Stimulated activated CD4-positive, alpha-beta T cell treated with anti-CD3 and anti-CD28 coated beads, Interleukin-1b, Interleukin-23, amount 100 ng/mL, for 24 hours (primary cell): ENCODE results near the gene NUP210L.
A peak's percentile ranks its signal among the peaks of the same experiment; 100 is the strongest.
"Not testable (repeated sequence)": the region's sequence is repeated elsewhere in the genome, so short reads cannot be mapped to it uniquely, and the experiment has no call there.

ENCODE experiments used
- DNase-seq, 4 experiments: peaks; one replicate each; pipeline ENCODE4 v3.0.0-alpha.2; 2020; ENCODE audit warnings: low read depth in 4 of 4, low spot score in 1 of 4

NUP210L gene

DNA sequence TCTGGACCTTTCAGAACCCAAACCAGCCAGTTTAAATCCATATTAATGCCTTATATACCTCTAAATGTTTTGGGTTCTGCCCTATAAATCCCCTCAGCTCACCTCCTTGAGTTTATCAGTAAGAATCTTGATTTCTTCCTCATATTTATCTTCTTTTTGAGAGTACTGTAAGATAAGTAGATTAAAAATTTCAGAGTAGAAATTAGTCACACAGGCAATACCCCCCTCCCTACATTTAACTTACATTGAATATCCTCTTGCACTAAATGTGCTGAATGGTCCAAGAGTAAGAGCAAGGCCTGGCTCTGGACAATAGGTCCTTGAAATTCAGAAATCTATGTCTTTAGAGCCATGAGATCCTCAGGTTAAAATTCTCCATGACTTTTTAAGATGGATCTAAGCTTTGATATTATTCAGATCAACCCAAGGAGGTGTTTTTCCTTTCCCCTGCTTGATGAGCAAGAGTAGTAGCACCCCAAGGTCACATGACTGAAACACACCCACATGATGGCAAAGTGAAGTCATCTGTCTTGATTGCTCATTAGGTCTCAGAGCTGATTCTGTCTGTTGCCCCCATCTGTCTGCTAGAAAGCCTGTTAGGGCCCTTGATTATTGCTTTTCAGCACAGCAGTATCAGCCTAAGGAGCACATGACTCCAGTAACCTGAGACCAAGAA is 15.8 kb upstream of the NUP210L start:
- DNase-seq, result peak in 2 of 4 experiments; percentile 28 to 44

DNA sequence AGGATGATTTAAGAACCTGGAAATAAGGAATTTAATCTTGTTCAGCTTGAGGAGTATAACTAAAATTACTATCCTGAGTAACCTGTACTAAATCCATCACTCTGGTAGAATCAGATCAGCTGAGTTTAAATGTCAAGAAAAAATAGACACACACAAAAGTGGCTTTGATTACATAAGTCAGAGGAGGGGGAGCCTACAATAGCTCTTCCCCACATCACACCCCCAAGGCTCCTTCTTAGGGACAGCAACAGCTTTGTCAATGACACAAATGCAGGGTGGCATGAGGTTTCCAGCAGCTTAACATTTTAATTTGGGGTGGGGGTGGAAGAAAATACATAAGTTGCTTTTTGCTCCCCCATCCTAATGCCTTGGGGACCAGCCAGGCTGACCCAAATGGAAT is 12.6 kb upstream of the NUP210L start:
- DNase-seq, result no peak

DNA sequence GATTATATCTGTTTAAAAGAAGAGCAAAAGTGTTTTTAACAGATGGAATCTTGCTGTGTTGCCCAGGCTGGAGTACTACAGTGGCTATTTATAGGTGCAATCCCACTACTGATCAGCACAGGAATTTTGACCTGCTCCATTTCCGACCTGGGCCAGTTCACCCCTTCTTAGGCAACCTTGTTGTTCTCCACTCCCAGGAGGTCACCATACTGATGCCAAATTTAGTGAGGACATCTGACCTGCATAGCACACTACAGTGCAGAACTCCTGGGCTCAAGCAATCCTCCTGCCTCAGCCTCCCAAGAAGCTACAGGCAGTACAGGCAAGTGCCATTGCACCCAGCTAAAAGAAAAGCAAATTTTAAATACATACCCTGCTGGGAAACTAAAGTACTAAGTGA is 11.3 kb upstream of the NUP210L start:
- no peak for DNase-seq

DNA sequence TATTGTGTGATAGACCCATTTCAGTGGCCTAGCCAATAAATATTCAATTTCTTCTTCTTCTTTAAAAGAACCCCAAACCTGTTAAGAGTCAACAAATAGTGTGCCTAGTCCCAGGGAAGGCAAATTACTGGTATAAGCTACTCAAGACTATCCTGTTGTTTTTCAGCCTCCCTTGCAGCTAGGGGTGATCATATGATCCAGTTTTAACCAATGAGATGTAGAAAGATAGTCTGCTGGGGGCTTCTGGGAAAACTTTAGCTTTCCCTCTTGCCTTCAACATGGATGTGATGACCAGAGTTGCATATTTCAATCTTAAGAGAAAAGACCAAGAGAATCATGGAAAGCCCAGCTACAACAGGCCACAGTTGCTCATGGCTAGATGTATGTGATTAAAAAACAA is 4.7 kb upstream of the NUP210L start:
- DNase-seq, result no peak

DNA sequence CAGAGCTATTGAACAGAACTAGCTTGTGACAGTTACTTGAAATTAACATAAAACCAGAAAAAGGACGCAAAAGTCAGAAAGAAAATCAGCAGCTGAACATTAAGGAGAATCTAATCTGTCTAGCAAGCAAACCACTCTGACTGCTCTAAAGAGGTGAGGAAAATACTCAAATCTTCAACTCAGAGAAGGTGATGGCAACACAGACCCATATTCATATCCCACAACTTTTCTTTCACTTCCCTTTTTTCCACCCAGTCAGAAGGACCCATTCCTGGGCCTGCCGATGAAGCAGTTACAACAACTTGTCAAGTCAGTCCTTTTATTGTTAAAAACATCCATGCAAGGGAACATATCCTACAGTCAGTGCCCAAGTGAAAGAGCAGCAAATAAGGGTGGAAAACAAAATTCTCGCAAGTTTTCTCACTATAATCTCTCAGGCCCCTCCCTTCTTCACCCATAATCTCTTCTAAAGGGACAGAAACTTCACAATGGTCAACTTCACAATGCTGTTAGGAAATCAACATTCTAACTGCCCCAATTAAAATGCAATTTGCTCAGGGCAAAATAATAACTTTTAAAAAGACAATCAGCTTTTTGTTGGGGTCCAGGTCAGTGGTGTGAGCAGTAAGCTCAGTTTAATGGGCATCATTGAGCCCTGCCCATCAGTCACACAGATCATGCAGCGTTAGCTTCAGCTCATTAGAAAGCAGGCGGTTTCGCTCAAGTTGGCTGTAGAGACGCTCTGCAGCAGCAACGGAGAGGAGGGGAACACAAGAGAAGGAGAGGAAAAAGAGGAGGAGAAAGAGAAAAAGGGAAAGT is 3.6 kb upstream of the NUP210L start:
- DNase-seq, result no peak

DNA sequence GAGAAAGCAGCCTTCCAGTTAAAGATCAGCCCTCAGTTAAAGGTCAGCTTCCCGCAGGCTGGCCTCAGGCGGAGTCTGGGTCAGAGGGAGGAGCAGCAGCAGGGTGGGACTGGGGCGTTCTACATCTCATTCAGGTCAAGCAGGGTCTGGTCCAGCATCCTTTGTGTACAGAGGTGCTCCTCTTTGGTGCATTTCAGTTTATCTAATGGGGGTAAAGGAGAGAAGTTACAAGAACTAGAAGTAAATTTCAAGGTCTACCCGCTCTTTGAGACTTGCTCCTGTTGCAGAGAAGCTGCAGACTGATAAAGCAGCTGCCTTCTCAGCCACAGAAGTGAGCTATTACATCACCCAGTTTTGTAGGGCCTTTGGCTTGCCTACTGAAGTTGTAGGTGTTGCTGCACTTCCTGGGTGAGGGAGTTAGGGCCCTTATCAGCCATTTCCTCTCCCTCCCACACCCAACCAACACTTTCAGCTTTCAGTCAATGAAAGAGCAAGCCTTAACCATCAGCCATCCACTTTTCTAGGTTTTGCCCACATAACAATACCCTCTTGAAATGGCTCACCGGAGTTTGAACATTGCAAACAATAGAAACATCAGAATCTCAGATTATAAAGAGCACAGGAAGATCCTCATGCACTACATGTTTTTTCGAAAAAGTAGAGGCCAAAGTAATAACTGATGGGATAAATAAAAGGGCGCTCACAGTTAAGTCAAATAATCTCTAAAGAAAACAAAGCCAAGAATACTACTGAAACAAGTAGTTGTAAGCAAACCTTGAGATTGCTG is 2.8 kb upstream of the NUP210L start:
- DNase-seq, result peak; percentile 30 to 56 (median 40)

DNA sequence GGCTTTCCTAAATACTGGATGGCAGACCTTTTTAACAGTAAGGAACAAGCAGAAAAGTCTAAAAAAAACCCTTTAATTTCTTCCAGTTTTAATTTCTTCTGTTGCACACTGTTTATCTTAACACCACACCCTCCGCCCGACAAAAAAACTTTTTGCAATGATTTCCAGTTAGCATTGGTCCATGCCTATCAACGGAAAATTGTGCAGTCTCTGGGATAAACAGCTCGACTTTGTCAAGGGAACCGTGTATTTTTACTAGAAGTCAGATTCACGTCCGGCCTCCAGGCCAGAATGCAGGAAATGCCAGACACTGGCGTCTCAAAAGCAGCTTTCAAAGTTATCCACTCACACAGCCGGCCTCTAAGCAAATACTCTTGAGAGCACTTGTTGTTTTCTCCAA is 378 bp upstream of the NUP210L start:
- DNase-seq, result no peak

DNA sequence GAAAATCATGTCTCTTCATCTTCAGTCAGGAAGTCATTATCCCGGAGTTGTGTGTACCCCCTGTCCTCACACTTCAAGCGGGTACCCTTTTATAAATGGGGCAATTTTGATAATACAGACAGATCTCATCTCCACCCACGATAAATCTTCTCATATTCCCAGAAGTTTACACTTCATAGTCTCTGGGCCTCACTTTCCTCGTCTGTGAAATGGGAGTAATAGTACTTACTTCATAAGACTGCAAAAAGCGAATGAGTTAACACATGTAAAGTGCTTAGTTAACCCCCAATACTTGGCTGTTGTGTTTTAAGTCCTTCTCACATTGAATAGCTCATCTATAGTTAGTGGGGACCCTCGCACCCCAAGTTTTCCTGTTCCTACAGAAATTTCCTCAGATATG is 820 bp downstream of the NUP210L start:
- no peak for DNase-seq

DNA sequence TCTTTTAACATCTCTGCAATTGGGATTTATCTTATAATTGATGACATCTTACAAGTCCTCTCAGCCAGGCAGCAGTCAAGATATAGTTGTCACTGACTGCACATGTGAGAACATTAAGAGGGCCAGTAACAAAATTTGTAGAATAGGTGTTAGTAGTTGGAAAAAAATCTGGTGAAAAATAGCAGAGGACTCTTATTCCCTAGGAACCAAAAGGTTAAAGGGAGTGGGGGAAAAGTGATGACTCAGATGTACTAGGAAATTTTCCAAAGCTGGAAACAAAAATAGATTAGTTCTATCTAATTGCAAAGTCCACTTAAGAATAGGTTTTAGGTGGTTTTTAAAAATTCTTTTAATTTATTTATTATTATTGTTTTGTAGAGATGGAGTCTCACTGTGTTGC is 3.6 kb downstream of the NUP210L start:
- DNase-seq, result no peak

DNA sequence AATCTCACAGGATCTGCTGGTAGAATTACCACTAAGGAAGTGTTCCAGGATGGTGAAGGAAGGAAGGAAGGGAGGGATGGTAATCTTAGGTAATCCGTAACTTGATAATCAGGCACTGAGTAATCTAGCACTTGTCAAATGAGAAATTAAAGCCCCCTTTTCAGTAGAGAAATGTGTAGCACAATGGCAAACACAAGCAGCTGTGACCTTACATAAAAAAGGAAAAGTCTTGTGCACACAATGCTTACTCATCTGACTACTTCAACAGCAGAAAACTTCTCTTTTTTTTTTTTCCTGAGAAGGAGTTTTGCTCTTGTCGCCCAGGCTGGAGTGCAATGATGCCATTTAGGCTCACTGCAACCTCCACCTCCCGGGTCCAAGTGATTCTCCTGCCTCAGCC is 6.1 kb downstream of the NUP210L start:
- no peak for DNase-seq

DNA sequence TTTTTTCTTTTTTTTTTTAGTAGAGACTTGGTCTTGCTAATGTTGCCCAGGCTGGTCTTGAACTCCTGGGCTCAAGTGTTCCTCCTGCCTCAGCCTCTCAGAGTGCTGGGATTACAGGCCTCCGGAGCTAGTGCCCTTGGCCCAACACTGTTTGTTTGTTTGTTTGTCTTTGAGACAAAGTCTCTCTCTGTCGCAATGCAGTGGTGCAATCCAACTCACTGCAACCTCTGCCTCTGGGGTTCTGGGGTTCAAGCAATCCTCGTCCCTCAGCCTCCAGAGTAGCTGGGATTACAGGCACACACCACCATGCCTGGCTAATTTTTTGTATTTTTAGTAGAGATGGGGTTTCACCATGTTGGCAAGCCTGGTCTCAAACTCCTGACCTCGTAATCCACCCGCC is 7.4 kb downstream of the NUP210L start:
- DNase-seq, result not testable (repeated sequence)

DNA sequence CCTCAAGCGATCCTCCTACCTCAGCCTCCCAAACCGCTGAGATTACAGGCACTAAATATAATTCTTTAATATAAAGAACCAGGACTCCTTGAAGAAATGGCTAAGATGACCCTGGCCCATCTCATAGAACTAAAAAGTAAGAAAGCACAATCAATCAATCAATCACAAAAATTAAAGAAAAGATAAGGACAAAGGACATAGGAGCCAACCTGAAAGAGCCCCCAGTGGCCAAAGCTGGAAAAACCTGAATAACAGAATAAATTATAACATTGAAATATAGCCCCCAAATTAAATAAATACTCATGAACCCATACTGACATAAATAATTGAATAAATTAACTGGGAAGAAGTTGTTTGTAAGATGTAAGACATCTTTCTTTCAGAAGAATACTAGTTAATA is 8.9 kb downstream of the NUP210L start:
- no peak for DNase-seq

DNA sequence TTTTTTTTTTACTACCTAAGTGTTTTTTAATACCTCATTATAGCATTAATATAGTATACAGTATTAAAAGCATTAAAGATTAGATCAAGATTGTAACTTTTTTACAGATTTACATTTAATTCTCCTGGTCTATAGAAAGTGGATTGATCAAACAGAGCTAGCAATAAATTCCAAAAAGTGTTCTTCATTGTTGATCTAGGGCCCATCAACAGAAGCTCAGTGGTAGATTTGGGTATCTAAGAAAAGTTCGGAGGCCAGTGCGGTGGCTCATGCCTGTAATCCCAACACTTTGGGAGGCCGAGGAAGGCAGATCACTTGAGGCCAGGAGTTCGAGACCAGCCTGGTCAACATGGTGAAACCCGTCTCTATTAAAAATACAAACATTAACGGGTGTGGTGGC is 12.5 kb downstream of the NUP210L start:
- no peak for DNase-seq

DNA sequence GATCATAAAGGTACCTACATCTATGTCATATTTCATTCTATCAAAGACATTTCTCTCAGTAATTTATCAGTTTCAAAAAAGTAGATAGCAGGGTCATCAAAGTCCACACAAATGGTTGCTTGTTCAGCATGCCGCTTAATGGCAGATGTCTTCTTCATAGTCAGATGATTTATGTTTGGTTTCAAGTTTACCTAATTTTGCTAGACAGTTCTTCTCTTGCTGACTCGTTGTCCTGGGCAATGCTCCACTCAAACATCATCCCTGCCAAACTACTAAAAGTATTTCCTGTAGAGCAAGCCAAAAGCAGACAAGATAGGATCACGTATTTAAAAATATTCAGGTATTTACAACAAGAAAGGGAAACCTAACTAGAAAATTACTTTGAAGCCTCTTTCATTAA is 13.6 kb downstream of the NUP210L start:
- DNase-seq, result no peak

DNA sequence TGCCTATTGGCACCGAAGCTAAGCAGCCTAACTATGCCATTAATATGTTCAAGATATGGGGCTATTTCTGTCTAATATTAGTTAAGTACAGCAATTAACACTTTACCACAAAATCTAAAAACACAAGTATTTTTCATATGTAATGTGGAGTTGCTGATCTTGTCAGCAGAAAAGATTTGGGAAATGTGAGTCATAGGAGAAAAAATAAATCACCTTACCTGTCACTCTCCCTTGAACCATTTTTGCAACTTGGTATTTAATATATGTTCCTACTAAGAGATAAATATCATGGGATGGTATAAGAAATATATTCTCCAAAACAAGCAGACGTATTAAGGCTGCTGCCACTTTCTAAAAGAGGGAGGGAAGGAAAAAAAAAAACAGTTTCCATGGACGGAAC is 17.0 kb downstream of the NUP210L start:
- DNase-seq, result no peak

DNA sequence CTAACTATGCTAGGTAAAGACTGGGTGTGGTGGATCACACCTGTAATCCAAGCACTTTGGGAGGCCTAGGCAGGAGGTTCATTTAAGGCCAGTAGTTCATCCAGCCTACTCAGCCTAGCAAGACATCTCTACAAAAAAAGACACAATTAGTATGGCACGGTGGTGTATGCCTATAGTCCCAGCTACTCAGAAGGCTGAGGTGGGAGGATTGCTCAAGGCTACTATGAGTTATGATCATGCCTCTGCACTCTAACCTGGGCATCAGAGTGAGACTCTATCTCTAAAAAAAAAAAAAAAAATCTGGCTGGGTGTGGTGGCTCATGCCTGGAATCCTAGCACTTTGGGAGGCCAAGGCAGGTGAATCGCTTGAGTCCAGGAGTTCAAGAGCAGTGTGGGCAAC is 21.6 kb downstream of the NUP210L start:
- no peak for DNase-seq

DNA sequence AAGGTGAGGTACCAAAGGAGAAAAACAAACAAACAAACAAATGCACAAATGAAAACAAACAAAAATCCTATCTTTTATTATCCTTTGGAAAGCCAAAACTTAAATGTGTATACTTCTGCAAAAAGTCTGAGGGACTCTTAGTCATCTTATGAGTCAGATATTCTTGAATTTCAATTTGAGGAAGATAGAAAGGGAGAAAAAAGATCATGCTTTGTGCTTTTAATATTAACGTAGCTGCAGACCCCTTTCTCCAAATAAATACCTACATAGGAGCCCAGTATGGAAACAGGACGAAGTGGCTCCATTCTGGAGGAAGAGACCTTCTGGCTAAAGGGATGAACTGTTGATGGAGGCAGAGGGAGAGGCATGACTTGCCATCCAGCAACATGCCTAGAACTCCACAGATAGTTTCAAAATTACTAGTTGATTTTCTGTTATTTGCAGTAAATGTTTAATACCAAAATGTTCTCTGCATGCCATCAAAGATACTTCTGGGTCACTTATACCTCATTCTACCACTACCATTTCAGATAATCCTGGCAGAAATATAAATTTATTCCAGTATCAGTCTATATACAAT is 25.4 kb downstream of the NUP210L start:
- no peak for DNase-seq

DNA sequence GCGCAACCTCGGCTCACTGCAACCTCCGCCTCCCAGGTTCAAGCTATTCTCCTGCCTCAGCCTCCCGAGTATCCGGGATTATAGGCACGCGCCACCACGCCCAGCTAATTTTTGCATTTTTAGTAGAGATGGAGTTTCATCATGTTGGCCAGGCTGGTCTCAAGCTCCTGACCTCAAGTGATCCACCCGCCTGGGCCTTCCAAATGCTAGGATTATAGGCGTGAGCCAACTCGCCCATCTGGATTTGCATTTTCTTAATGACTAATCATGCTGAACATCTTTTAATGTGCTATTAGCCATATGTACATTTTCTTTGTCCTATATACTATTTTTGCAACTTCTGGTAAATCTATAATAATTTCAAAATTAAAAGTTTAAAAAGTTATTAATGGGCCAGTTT is 31.7 kb downstream of the NUP210L start:
- not testable (repeated sequence) for DNase-seq

DNA sequence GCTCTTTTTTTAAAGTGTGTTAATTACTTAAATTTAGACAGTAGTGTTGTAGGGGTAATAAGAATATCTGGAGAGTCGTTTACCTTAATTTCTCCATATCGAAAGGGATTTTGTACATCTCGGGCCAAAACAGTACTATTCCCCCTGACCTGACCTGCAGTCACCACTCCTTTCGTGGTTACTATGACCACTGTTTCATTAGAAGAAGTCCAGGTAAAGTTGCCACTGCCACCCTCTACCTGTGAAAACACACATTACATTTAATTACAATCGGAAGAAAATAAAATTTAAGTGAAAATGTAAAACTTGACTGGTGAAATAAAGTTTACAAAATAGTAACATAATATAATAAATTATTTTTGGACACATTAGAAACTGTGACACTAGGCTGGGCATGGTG is 37.2 kb downstream of the NUP210L start:
- DNase-seq, result no peak

DNA sequence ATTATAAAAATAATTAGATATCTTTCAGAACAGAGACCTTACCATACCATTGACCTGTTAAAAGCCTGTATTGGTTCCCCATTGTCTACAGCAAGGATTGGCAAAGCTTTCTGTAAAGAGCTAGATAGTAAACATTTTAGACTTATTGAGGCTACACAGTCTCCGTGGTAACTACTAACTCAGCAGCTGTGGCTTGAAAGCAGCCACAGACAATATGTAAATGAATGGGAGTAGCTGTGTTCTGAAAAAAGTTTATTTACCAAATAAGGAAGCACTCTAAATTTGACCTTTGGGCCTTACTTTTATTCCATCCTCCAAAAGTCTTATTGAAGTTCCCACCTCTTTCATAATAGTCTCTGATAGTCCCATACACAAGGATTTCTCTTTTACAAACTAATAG is 39.7 kb downstream of the NUP210L start:
- no peak for DNase-seq

DNA sequence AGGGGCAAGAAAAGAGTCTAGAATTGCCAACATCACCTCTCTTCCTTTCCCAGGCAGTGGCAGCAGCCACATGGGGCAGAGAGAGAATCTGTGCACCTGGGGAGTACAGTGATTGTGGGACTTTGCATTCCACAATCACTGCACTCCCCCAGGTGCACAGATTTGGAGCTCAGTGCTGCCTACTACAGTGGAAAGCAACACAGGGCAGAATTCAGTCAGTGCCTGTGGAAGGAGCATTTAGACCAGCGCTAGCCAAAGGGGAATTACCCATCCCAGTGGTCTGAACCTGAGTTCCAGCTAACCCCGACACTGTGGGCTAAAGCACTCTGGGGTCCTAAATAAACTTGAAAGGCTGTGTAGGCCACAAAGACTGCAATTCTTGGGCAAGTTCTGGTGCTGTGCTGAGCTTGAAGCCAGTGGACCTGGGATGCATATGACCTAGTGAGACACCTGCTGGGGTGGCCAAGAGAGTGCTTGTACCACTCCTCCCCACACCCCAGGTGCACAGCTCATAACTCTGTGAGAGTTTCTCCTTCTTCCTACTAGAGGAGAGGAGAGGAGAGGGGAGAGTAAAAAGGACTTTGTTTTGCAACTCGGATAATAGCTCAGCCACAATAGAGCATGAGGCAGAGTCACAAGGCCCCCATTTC is 50.3 kb downstream of the NUP210L start:
- no peak for DNase-seq
